OCI-M1 (cell line): ENCODE results near the gene CALHM3.
A peak's percentile ranks its signal among the peaks of the same experiment; 100 is the strongest.
"Not testable (repeated sequence)": the region's sequence is repeated elsewhere in the genome, so short reads cannot be mapped to it uniquely, and the experiment has no call there.

Experiments used
- DNase-seq: peaks from one replicate; lab custom pipeline; 2025; lab: John Stamatoyannopoulos, UW

CALHM3 gene

GRCh38 chr10:103479135-103479534, at the start of gene CALHM3:
Gene CALHM3, minus strand, starts transcription at chr10:103479240. Its CDS starts 208 bp downstream, at chr10:103479032.
- DNase-seq: no peak

- DNase-seq: no peak
These were observed 49.5 kb upstream of the CALHM3 start for GRCh38 chr10:103528549-103528948.

GRCh38 chr10:103527476-103527875, 48.4 kb upstream of the CALHM3 start:
- DNase-seq: not testable (repeated sequence)

- DNase-seq: no peak
These were observed 46.9 kb upstream of the CALHM3 start for GRCh38 chr10:103525901-103526300.

GRCh38 chr10:103523683-103524082, 44.6 kb upstream of the CALHM3 start:
- DNase-seq: no peak

- DNase-seq: not testable (repeated sequence)
These were observed 43.0 kb upstream of the CALHM3 start for GRCh38 chr10:103522006-103522405.

- no peak for DNase-seq
These were observed 40.8 kb upstream of the CALHM3 start for GRCh38 chr10:103519798-103520197.

GRCh38 chr10:103517234-103518085, 38.4 kb upstream of the CALHM3 start:
- no peak for DNase-seq

GRCh38 chr10:103514244-103514643, 35.2 kb upstream of the CALHM3 start:
- DNase-seq: no peak

- no peak for DNase-seq
These were observed 34.5 kb upstream of the CALHM3 start for GRCh38 chr10:103513380-103514060.

GRCh38 chr10:103512591-103513379, 33.7 kb upstream of the CALHM3 start:
- no peak for DNase-seq

GRCh38 chr10:103512166-103512565, 33.1 kb upstream of the CALHM3 start:
- DNase-seq: no peak

- no peak for DNase-seq
These were observed 32.0 kb upstream of the CALHM3 start for GRCh38 chr10:103510791-103511752.

GRCh38 chr10:103510046-103510685, 31.1 kb upstream of the CALHM3 start:
- DNase-seq: no peak

GRCh38 chr10:103507235-103508191, 28.5 kb upstream of the CALHM3 start:
- peak; percentile 11 for DNase-seq

- DNase-seq: no peak
These were observed 27.0 kb upstream of the CALHM3 start for GRCh38 chr10:103506061-103506460.

GRCh38 chr10:103504181-103504783, 25.2 kb upstream of the CALHM3 start:
- peak; percentile 85 for DNase-seq

- not testable (repeated sequence) for DNase-seq
These were observed 24.7 kb upstream of the CALHM3 start for GRCh38 chr10:103503777-103504176.
